Activated B cell treated with CpG ODN at 0.5 μM for 24 hours (primary cell): Measurements from ENCODE around the gene IFITM10. TPM values are rescaled to one million over a fixed set of nuclear protein-coding genes. Genes with fewer than 3 reads are reported as not detected.

Experiments used
- ATAC-seq: fragments of 200-7000 bp; cut with Tn5 transposase; one replicate; pipeline ENCODE4 v1.10.0; 2021; ENCODE audit warnings: low read depth, mild to moderate bottlenecking, moderate library complexity
- CTCF ChIA-PET: fragments of 350-600 bp; sonication (Branson Sonifier 250); formaldehyde crosslinking; loops from one replicate; lab custom pipeline; 2021; ENCODE audit warnings: antibody characterized with exemption; lab: Charles Lee
- POLR2A ChIA-PET: fragments of 350-600 bp; sonication (Branson Sonifier 250); formaldehyde crosslinking; loops from one replicate; lab custom pipeline; 2021; ENCODE audit warnings: antibody characterized with exemption; lab: Charles Lee
- DNase-seq: peaks from one replicate; pipeline ENCODE4 v3.0.0; 2022
- H3K27ac Mint-ChIP-seq: one replicate; pipeline ENCODE4 v1.8.0; 2020; ENCODE audit warnings: mixed read lengths
- H3K27me3 Mint-ChIP-seq: one replicate; pipeline ENCODE4 v1.8.0; 2021; ENCODE audit warnings: mixed read lengths
- H3K36me3 Mint-ChIP-seq: one replicate; pipeline ENCODE4 v1.8.0; 2021; ENCODE audit warnings: low read depth, mixed read lengths
- H3K4me1 Mint-ChIP-seq: one replicate; pipeline ENCODE4 v1.8.0; 2021; ENCODE audit warnings: mixed read lengths
- H3K4me3 Mint-ChIP-seq: one replicate; pipeline ENCODE4 v1.8.0; 2020; ENCODE audit warnings: mild to moderate bottlenecking, mixed read lengths
- H3K9me3 Mint-ChIP-seq: one replicate; pipeline ENCODE4 v1.8.0; 2020; ENCODE audit warnings: mixed read lengths
- intact Hi-C: fragments of 100-400 bp; cut with micrococcal nuclease; formaldehyde crosslinking; loops from one replicate; pipeline ENCODE4 v1.15.1; 2024
- total RNA-seq: library from RNA; stranded (reverse); gene quantifications from 2 replicates; pipeline ENCODE4 v1.2.3, GENCODE V29; 2022
- TF ChIP-seq, protein P1 (sequence below): fragments of 200-600 bp; IDR thresholded peaks from one replicate; pipeline ENCODE4 v1.8.0; 2022; ENCODE audit warnings: antibody characterized with exemption, mild to moderate bottlenecking

Gene IFITM10
- total RNA-seq, 1 donor from 2014 or later, result not detected

DNA sequence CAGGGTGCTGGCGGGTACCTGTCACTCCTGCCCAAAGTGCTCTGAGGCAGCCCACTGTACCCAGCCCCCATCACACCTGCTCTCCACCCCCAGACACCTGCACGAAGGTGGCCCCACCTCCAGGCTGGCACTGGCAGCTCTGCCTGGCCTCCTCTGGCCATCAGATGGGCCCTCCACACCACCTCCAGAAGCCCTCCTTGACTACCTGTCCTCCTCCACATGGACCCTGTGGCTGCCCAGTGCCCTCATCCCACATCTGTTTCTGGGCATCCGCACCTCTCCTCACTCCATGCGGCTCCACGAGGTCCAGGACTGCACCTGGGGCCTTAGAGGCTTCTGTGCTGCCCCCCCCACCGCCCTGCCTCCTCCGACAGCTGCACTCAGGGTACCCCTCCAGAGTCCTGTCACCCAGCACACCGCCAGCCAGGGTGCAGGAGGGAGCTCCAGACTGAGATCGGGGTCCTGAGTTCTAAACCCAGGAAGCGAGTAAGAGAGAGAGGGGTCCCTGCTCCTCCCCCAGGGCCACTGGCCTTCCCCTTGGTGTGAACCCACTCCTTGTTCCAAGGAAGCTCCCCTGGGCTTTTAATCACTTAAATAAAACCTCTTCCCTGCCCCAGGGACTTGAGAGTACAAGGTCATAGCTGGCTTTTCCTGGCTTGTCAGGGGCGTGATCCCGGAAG, 11.6 kb upstream of the IFITM10 start:
- intact Hi-C loops, result no loop called here
- H3K4me3 Mint-ChIP-seq, result peak overlapping the region; percentile 67
- DNase-seq (no peak), ATAC-seq (no peak)
- no peaks in the 10 kb centered on the region for H3K27me3 Mint-ChIP-seq
- no peak overlapping the region for H3K27ac Mint-ChIP-seq
- H3K9me3 Mint-ChIP-seq, result no peaks in the 10 kb centered on the region
- H3K36me3 Mint-ChIP-seq, result peaks cover 3% of the 10 kb centered on the region
- TF ChIP-seq, protein P1, sequence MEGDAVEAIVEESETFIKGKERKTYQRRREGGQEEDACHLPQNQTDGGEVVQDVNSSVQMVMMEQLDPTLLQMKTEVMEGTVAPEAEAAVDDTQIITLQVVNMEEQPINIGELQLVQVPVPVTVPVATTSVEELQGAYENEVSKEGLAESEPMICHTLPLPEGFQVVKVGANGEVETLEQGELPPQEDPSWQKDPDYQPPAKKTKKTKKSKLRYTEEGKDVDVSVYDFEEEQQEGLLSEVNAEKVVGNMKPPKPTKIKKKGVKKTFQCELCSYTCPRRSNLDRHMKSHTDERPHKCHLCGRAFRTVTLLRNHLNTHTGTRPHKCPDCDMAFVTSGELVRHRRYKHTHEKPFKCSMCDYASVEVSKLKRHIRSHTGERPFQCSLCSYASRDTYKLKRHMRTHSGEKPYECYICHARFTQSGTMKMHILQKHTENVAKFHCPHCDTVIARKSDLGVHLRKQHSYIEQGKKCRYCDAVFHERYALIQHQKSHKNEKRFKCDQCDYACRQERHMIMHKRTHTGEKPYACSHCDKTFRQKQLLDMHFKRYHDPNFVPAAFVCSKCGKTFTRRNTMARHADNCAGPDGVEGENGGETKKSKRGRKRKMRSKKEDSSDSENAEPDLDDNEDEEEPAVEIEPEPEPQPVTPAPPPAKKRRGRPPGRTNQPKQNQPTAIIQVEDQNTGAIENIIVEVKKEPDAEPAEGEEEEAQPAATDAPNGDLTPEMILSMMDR, result no peak
- H3K4me1 Mint-ChIP-seq, result peaks cover 25% of the 10 kb centered on the region
- ChIA-PET POLR2A (no interaction called here), CTCF (interaction anchor here (1.2 kb wide), 1 partner anchor 68 kb away, joined by 3 read pairs; no protein-coding TSS in a partner anchor)

DNA sequence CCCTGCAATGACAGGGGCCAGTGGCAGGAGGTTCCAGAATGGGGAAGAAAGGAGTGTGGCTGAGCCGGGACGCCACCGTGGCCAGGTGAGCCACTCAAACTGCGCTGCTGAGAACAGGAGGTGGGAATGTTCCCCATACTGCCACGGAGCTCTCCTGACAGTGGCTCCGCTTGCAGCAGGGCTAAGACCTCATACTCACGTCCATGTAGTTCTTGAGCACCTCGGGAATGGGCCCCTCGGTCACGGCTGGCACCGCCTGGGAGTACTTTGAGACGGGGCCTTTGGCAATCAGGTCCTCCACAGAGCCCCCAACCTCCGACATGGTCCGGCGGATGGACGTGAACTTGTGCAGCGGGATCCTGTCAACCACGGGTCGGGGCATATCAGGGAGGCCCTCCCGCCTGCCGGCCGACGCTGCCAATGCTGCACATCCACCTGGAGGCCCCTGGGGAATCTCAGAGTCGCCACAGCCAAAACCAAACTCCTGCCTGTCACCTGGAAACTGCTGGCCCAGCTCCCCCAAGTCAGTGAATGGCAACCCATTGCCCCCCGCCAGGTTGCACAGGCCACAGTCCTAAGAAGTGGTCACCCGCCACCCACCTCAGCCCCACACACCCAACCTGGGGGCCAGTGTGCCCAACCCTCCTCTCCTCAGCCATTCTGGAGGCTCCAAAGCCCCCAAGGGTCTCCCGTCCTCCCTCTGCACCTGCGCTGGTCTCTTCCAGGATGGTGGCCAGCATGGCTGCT, 10.9 kb upstream of the IFITM10 start:
- peaks cover 5% of the 10 kb centered on the region for H3K36me3 Mint-ChIP-seq
- no peak for DNase-seq
- CTCF ChIA-PET, result no interaction called here
- H3K9me3 Mint-ChIP-seq, result no peaks in the 10 kb centered on the region
- no peak for ATAC-seq
- intact Hi-C loops, result no loop called here
- POLR2A ChIA-PET, result no interaction called here
- no peaks in the 10 kb centered on the region for H3K27me3 Mint-ChIP-seq
- H3K27ac Mint-ChIP-seq, result no peak overlapping the region
- TF ChIP-seq, protein P1, result no peak
- no peak overlapping the region for H3K4me3 Mint-ChIP-seq
- peaks cover 25% of the 10 kb centered on the region for H3K4me1 Mint-ChIP-seq

DNA sequence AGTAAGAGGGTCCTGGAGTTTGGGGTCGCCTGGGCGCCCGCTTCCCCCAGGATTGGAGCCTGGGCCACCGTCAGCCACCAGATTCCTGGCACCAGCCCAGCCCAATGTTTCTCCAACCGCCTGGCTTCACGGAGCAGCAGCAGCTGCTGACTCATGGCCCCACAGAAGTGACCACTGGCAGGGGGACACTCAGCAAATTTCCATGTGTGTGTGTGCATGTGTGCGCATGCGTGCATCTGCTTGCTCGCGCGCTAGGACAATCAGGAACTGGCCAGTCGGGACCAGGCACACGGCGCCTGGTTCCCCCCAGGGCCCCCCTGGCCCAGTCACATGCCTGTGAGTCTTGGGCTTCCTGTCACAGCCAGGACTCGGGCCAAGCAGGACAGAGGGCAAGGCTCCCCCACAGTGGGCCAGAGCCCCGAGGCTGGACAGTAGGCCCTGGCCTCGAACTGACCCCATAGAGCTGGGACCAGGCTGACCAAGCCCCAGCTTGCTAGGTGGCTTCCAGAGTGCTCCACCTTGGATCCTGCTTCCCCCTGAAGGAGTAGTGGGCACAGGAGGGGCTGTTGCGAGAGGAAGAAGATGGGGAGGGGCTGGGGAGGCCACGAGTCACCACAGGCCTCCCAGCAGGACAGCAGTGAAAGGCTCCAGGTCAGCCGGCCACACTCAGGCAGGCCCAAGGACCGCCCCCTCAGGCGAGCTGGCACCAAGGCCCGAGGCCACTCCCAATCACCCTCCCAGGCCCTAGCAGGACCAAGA, 10.1 kb upstream of the IFITM10 start:
- POLR2A ChIA-PET, result no interaction called here
- TF ChIP-seq, protein P1, result no peak
- no peaks in the 10 kb centered on the region for H3K27me3 Mint-ChIP-seq
- no peak overlapping the region for H3K4me3 Mint-ChIP-seq
- DNase-seq (no peak), ATAC-seq (no peak)
- no peak overlapping the region for H3K27ac Mint-ChIP-seq
- H3K36me3 Mint-ChIP-seq, result peaks cover 9% of the 10 kb centered on the region
- no peaks in the 10 kb centered on the region for H3K9me3 Mint-ChIP-seq
- CTCF ChIA-PET, result no interaction called here
- peaks cover 27% of the 10 kb centered on the region for H3K4me1 Mint-ChIP-seq
- intact Hi-C loops, result no loop called here

DNA sequence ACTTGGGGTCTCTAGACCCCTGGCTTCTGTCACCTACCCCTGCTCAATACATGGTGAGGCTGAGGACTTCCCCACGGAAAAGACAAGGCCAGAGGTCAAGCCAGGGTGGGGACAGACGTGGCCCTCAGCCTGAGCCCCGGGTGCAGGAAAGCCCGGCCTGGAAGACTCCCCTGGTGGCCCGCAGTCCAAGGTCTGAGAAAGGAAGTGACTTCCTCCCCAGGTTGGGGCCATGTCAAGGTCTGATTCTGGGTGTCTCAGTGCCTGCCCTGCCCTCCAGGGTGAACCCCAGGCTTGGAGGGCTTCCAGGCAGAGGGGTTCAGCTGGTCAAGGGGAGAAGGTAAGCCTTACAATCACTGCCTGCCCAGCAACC, 9.4 kb upstream of the IFITM10 start:
- DNase-seq (no peak), ATAC-seq (no peak)
- Mint-ChIP-seq H3K27me3 (no peaks in the 10 kb centered on the region), H3K4me3 (no peak overlapping the region), H3K36me3 (peaks cover 9% of the 10 kb centered on the region), H3K9me3 (no peaks in the 10 kb centered on the region), H3K27ac (no peak overlapping the region), H3K4me1 (peaks cover 27% of the 10 kb centered on the region)
- TF ChIP-seq, protein P1, result no peak
- POLR2A ChIA-PET, result no interaction called here
- intact Hi-C loops, result no loop called here
- CTCF ChIA-PET, result no interaction called here
